Inflammatory macrophage (primary cell): ENCODE measurements around the gene GTF2A1.
"Not testable (repeated sequence)": the region's sequence is repeated elsewhere in the genome, so short reads cannot be mapped to it uniquely, and the experiment has no call there.

ENCODE experiments used
- DNase-seq, 2 donors: peaks; one replicate each; pipeline ENCODE4 v3.0.0-alpha.2; 2020 to 2022

Gene GTF2A1

DNA sequence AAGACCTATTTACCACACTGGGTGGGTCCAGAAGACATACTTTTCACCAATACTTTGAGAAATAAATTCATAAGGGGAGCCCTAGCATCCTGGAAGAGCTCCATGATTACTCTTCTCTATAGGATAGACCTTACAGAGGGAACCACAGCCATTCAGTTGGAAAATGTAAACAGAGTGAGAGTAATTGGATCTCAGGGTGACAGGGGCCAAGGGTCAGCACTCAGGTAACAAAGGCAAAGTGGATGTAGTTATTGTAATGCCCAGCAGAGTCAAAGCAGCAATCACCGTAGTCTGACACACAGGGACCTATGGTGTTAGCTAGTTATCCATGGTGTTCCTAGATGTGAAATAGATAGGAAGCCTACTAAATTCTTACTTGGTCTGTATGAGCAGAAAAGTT, 10.8 kb upstream of the GTF2A1 start:
- no peak for DNase-seq

DNA sequence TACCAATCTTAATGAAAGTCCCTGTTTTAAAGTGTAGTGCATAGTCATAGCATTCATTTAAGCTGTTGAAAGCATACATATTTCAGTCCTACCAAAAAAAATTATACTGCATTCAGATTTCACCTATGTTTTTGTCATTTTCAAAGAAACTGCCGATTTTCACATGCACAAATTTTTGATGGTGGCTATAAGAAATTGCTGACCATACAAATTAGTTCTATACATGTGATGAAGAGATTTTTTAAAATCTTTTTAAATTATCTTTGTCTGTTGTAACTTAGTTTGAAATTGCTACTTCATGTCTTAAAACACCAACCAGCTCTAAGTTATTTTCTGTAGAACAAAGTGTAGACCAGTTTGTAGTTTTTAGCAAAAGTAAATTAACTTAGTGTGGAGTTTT, 3.5 kb upstream of the GTF2A1 start:
- DNase-seq, result no peak

- not testable (repeated sequence) for DNase-seq
Measured at GRCh38 chr14:81223788-81224187, 3.0 kb upstream of the GTF2A1 start.

GRCh38 chr14:81222691-81223090, 1.9 kb upstream of the GTF2A1 start:
- no peak for DNase-seq

- no peak for DNase-seq
Measured at GRCh38 chr14:81222126-81222525, 1.4 kb upstream of the GTF2A1 start.

GRCh38 chr14:81221579-81222102, 882 bp upstream of the GTF2A1 start:
- no peak for DNase-seq

GRCh38 chr14:81220580-81220829, 254 bp downstream of the GTF2A1 start:
- no peak for DNase-seq

GRCh38 chr14:81219759-81220579, 790 bp downstream of the GTF2A1 start:
- peak; percentile 24 to 63 for DNase-seq

GRCh38 chr14:81219210-81219758, 1.5 kb downstream of the GTF2A1 start:
- DNase-seq, result peak; percentile 98

DNA sequence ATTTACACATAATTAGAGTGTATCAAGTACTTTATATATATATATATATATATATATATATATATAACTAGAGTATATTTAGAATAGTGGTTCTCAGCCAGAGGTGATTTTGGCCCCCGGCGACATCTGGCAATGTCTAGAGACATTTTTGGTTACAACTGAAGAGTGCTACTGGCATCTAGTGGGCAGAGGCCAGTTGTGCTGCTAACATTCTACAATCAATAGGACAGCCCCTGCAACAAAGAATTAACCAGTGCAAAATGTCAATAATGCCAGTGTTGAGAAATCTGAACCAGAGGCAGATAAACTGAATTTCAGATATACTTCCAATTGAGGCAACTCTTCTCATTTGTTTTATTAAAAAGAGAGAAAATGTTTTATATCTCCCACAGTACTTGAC, 8.9 kb downstream of the GTF2A1 start:
- peak; percentile 55 to 67 for DNase-seq

- DNase-seq, result peak; percentile 83 to 84
Measured at GRCh38 chr14:81209167-81209836, 11.5 kb downstream of the GTF2A1 start.

DNA sequence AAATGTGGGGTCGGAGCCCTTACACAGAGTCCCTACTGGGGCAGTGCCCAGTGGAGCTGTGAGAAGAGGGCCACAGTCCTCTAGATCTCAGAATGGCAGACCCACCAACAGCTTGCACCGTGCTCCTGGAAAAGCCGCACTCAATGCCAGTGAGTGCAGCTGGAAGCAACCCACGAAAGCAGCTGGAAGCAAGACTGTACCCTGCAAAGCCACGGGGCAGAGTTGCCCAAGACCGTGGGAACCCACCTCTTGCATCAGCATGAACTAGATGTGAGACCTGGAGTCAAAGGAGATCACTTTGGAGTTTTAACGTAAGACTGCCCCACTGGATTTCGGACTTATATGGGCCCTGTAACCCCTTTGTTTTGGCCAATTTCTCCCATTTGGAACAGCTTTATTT, 12.3 kb downstream of the GTF2A1 start:
- peak; percentile 37 to 42 for DNase-seq

- DNase-seq, result no peak
Measured at GRCh38 chr14:81206115-81206514, 14.6 kb downstream of the GTF2A1 start.

- DNase-seq, result no peak
Measured at GRCh38 chr14:81205639-81206038, 15.1 kb downstream of the GTF2A1 start.

DNA sequence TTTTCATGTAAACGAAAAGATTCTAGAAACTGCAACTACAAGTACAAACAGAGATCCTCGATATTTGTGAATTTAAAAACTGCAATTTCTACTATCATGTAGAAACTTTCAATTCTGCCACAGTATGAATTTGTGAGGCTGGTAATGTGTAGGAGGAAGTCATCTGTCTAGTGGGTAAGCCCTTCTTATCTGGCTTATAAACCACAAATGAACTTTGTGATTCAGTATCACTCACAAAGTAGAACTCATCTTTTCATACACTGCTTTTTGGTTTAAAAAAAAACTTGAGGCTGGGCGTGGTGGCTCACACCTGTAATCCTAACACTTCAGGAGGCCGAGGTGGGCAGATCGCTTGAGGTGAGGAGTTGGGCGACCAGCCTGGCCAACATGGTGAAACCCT, 20.7 kb downstream of the GTF2A1 start:
- peak; percentile 29 to 40 for DNase-seq

DNA sequence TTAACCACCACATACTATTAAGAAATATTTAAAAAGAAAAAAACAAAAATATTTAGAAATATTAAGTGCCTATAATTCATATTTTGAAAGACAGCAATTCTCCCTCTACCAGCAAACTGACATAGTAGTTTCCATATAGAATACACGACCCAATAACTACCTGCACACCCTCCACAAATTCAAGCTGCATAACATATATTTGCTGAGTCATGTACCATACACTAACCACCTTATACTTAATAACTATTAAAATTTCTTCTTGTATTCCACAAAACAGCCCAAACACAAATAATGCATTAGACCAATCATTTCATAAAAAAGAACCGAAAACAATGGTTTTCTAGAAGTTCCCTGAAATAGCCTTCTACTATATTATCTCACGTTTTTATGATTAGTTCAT, 21.7 kb downstream of the GTF2A1 start:
- no peak for DNase-seq

- DNase-seq, result no peak
Measured at GRCh38 chr14:81198651-81199050, 22.1 kb downstream of the GTF2A1 start.

GRCh38 chr14:81193924-81194633, 26.7 kb downstream of the GTF2A1 start:
- no peak for DNase-seq

GRCh38 chr14:81192594-81192993, 28.2 kb downstream of the GTF2A1 start:
- no peak for DNase-seq

DNA sequence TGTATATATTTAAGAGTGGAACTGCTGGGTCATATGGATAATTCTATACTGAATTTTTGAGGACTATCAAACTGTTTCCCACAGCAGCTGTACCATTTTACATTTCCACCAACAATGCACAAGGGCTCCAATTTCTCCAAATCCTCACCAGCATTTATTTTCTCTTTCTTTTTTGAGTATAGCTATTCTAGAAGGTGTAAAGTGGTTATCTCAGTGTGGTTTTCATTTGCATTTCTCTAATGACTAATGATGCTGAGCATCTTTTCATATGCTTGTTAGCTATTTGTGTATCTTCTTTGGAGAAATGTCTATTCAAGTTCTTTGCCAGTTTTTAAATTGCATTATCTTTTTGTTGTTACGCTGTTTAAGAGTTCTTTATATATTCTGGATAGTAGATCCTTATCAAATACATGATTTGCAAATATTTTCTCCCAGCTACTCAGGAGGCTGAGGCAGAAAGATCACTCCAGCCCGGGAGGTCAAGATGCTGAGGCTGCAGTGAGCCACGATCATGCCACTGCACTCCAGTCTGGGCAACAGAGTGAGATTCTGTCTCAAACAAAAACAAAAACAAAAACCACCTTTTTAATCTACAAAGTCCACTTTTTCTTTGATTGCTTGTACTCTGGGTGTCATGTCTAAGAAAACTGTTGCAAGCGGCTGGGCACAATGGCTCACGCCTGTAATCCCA, 32.8 kb downstream of the GTF2A1 start:
- no peak for DNase-seq

DNA sequence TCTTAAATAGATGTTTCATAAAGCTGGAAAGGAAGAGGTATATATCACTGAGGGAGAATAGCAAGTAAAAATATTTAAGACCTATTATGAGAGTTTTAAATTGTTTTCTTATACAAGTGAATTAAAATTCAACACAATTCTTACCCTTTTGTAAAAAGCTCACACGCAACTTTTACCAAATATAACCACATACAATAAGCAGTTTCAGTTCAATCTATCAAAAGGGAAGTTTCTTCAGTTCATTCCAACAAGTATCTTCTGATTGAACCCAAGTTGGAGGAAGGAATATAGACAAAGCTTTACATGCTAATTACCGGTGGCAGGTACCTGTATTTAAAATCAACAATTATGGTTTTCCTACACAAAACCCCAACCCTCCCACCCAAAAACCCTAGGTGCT, 41.1 kb downstream of the GTF2A1 start:
- DNase-seq, result peak in 1 of 2 donors; percentile 36

DNA sequence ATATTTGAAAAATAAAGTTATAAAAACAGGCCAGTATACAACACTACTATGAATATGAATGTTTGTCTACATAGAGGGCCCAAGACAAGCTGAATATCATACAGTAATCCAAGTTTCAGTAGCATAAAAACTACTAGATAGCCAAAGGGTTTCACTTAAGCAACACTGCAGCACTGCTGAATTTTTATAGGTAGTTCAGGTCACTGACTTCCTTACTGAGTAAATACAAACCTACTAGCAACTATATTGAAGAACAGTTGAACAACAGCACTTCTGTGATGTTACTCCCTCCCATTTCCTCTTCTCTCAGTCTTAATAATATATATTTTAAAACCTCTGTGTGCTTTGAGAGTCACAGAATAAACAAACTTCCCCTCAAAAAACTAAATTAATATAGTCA, 42.7 kb downstream of the GTF2A1 start:
- no peak for DNase-seq

GRCh38 chr14:81177225-81177624, 43.5 kb downstream of the GTF2A1 start:
- no peak for DNase-seq
